Keratinocyte (primary cell): ENCODE measurements around the gene HLA-DMB. TPM values are rescaled to one million over a fixed set of nuclear protein-coding genes. Genes with fewer than 3 reads are reported as not detected.

Experiments used
- DNase-seq: peaks from one replicate; pipeline ENCODE4 v3.0.0-alpha.2; 2011; ENCODE audit warnings: low read depth, missing footprints, low spot score
- FAIRE-seq: peaks from 2 replicates; lab custom pipeline; 2011; peaks lifted over from hg19 to GRCh38; lab: Jason Lieb, UNC
- H2AFZ ChIP-seq: 2 replicates; pipeline ENCODE4 v1.6.0; 2012; ENCODE audit warnings: low read length, control low read depth, inconsistent platforms; ENCODE audit not compliant: control insufficient read depth
- H3K27ac ChIP-seq: 2 replicates; pipeline ENCODE4 v1.5.1; 2011; ENCODE audit warnings: low read length; ENCODE audit not compliant: control insufficient read depth, insufficient read depth
- H3K27me3 ChIP-seq: 3 replicates; pipeline ENCODE4 v1.6.0; 2011; ENCODE audit warnings: low read length; ENCODE audit not compliant: control insufficient read depth, insufficient read depth; ENCODE audit errors: extremely low read depth
- H3K36me3 ChIP-seq, 2 experiments: 2 replicates in 1 of 2; 3 replicates in 1 of 2; pipeline ENCODE4 v1.5.1; 2011; ENCODE audit warnings: low read length in 2 of 2, mild to moderate bottlenecking in 1 of 2; ENCODE audit not compliant: control insufficient read depth in 2 of 2, insufficient read depth in 2 of 2; ENCODE audit errors: extremely low read depth in 1 of 2
- H3K4me1 ChIP-seq: 3 replicates; pipeline ENCODE4 v1.5.1; 2011; ENCODE audit warnings: low read length; ENCODE audit not compliant: control insufficient read depth, insufficient read depth; ENCODE audit errors: extremely low read depth
- H3K4me2 ChIP-seq: 3 replicates; pipeline ENCODE4 v1.6.0; 2011; ENCODE audit warnings: low read depth, low read length; ENCODE audit not compliant: control insufficient read depth, insufficient read depth; ENCODE audit errors: extremely low read depth
- H3K4me3 ChIP-seq, 3 experiments: fragments of 200-600 bp in 1 of 3; sonication (generic) in 1 of 3; 2 replicates in 2 of 3; 3 replicates in 1 of 3; pipeline ENCODE4 v1.5.1; 2011 to 2016; ENCODE audit warnings: low read length in 3 of 3, mild to moderate bottlenecking in 3 of 3, control low read depth in 2 of 3, inconsistent platforms in 1 of 3, low read depth in 1 of 3, mixed read lengths in 1 of 3, mixed run types in 1 of 3, moderate library complexity in 1 of 3; ENCODE audit not compliant: control insufficient read depth in 2 of 3, insufficient read depth in 2 of 3; ENCODE audit errors: extremely low read depth in 1 of 3
- H3K79me2 ChIP-seq: 2 replicates; pipeline ENCODE4 v1.6.0; 2012; ENCODE audit warnings: low read length; ENCODE audit not compliant: control insufficient read depth, insufficient read depth
- H3K9ac ChIP-seq: 3 replicates; pipeline ENCODE4 v1.6.0; 2011; ENCODE audit warnings: low read length; ENCODE audit not compliant: control insufficient read depth, insufficient read depth; ENCODE audit errors: extremely low read depth
- H3K9me1 ChIP-seq: 3 replicates; pipeline ENCODE4 v1.6.0; 2011; ENCODE audit warnings: low read length; ENCODE audit not compliant: control insufficient read depth, insufficient read depth; ENCODE audit errors: extremely low read depth
- H3K9me3 ChIP-seq: 2 replicates; pipeline ENCODE4 v1.5.1; 2012; ENCODE audit warnings: low read depth, low read length; ENCODE audit not compliant: control insufficient read depth
- H4K20me1 ChIP-seq: 3 replicates; pipeline ENCODE4 v1.6.0; 2011; ENCODE audit warnings: low read length; ENCODE audit not compliant: control insufficient read depth, insufficient read depth; ENCODE audit errors: extremely low read depth
- CTCF ChIP-seq, 3 experiments: IDR thresholded peaks in 1 of 3; conservative IDR thresholded peaks in 1 of 3; optimal IDR thresholded peaks in 1 of 3; 2 replicates in 2 of 3; 3 replicates in 1 of 3; pipeline versions ENCODE3 to v1.5.1; 2011; ENCODE audit warnings: low read length in 3 of 3, mild to moderate bottlenecking in 3 of 3, moderate library complexity in 2 of 3, control low read depth in 1 of 3, inconsistent platforms in 1 of 3; ENCODE audit not compliant: insufficient read depth in 2 of 3; ENCODE audit errors: extremely low read depth in 1 of 3
- EZH2 ChIP-seq: IDR thresholded peaks from one replicate; pipeline ENCODE4 v1.6.1; 2012; ENCODE audit warnings: inconsistent platforms, mild to moderate bottlenecking, low read length, moderate library complexity
- dilution Hi-C: fragments of 300-500 bp; cut with MboI; formaldehyde crosslinking; loops from one replicate; pipeline ENCODE4 v1.7.0; 2020; ENCODE audit warnings: low sequenced_read_pairs; ENCODE audit not compliant: extremely low pct_ligation_motif_present
- polyA plus RNA-seq, 5 experiments: library from polyadenylated mRNA; depleted of rRNA in 3 of 5; stranded (reverse) in 3 of 5; stranded (forward) in 1 of 5; unstranded in 1 of 5; fragments of >200 nt; gene quantifications; 1 replicate in 1 of 5; 2 replicates in 3 of 5; 3 replicates in 1 of 5; pipeline versions ENCODE4 v1.2.1 to v1.2.3, GENCODE V29; 2011 to 2012; ENCODE audit warnings: missing spikeins in 2 of 5, low read depth in 1 of 5, low replicate concordance in 1 of 5

Gene HLA-DMB
- polyA plus RNA-seq, 1 donor (not counting 4 experiments of a cell fraction or from before 2014, with no cell fraction given), result not detected

- DNase-seq, result no peak
- Histone ChIP-seq H2AFZ (no peak overlapping the region), H3K9me3 (no peaks in the 10 kb centered on the region), H3K4me2 (no peak overlapping the region), H3K9me1 (no peaks in the 10 kb centered on the region), H3K9ac (no peak overlapping the region), H4K20me1 (no peaks in the 10 kb centered on the region), H3K27ac (no peak overlapping the region), H3K4me3 (no peak overlapping the region), H3K27me3 (peaks cover 17% of the 10 kb centered on the region), H3K79me2 (no peaks in the 10 kb centered on the region), H3K4me1 (no peaks in the 10 kb centered on the region), H3K36me3 (no peaks in the 10 kb centered on the region)
- dilution Hi-C loops, result no loop called here
- no peak for FAIRE-seq
- TF ChIP-seq EZH2 (no peak), CTCF (optimal IDR thresholded peaks at IDR 0.05 in 1 of 3, IDR thresholded peaks at IDR 0.05 in 1 of 3, conservative IDR thresholded peaks at IDR 0.05 in 1 of 3; ENCODE audit: extremely low read depth in 1 of 3, insufficient read depth in 2 of 3, low read length in 3 of 3) (no peak)
Measured at GRCh38 chr6:32941214-32941768, 463 bp upstream of the HLA-DMB start.

GRCh38 chr6:32938494-32938893, 2.3 kb downstream of the HLA-DMB start:
- Histone ChIP-seq H2AFZ (no peak overlapping the region), H3K36me3 (no peaks in the 10 kb centered on the region), H4K20me1 (no peaks in the 10 kb centered on the region), H3K79me2 (no peaks in the 10 kb centered on the region), H3K9ac (no peak overlapping the region), H3K27ac (no peak overlapping the region), H3K27me3 (peaks cover 37% of the 10 kb centered on the region), H3K4me3 (no peak overlapping the region), H3K9me1 (no peaks in the 10 kb centered on the region), H3K4me1 (no peaks in the 10 kb centered on the region), H3K9me3 (no peaks in the 10 kb centered on the region), H3K4me2 (no peak overlapping the region)
- FAIRE-seq (no peak), DNase-seq (no peak)
- dilution Hi-C loops, result no loop called here
- TF ChIP-seq EZH2, result no peak
- TF ChIP-seq CTCF (optimal IDR thresholded peaks at IDR 0.05 in 1 of 3, IDR thresholded peaks at IDR 0.05 in 1 of 3, conservative IDR thresholded peaks at IDR 0.05 in 1 of 3; ENCODE audit: extremely low read depth in 1 of 3, insufficient read depth in 2 of 3, low read length in 3 of 3), result no peak
